NCI-H2227 treated with DMSO at 0.1 percent for 48 hours (cell line): ENCODE measurements around the gene FBLN1.
"Not testable (repeated sequence)": the region's sequence is repeated elsewhere in the genome, so short reads cannot be mapped to it uniquely, and the experiment has no call there.

ENCODE experiments used
- DNase-seq: peaks from one replicate; lab custom pipeline; 2025; lab: John Stamatoyannopoulos, UW

Gene FBLN1

DNA sequence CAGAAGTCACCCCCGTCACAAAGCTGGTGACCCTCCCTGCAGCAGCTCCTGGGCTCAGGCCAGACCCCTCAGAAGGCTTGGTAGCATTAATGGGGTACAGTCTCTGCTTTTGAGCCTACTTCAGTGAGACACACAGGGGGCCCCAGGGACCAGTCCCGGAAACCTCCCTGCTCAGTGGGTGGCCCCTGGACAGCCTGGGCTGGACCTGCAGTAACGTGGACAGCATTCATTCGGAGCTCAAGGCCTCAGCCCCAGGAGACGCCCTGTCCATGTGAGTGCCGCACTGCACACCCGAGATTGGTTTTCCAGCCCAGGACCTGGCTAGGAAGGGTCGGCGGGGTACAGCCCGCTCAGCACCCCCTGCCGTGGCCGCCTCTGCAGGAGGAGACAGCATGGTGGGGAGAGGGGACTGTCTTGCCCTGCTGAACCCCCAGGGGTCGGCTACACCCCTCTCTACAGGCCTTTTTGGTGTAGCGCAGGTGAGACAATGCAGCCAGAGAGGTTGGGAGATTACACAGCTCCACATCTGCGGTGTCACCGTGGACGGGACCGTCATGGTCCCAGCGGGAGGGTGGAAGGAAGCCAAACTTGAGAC, 83.4 kb downstream of the FBLN1 start:
- DNase-seq = no peak

DNA sequence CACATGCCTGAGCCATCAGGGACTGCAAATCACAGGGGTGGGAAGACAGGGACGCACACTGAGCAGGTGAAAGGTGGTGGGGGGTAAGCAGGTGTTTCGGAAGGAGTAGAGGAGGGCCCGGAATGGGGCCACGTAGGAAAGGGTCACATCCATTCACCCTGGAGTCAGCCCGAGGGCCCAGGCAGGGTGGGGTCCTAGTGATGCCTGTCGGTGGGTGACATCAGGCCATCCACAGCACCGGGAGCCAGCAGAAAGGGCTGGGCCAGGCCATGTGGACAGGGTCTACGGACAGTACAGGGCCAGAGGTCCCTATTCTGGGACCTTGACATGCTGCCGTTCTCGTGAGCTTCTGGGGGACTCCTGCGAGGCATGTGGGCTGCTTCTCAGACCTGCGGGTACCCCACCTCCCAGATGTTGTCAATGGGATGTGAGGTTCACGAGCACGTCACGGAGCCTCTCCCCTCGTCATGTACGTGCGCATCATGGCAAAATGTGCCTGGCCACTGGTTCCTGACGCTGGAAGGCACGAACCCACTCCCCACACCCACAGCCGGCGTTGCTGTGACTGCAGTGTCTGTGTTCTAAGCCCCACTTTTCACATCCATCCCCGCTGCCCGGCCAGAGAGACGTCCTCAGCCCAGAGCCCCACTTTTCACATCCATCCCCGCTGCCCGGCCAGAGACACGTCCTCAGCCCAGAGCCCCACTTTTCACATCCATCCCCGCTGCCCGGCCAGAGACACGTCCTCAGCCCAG, 84.1 kb downstream of the FBLN1 start:
- no peak for DNase-seq

DNA sequence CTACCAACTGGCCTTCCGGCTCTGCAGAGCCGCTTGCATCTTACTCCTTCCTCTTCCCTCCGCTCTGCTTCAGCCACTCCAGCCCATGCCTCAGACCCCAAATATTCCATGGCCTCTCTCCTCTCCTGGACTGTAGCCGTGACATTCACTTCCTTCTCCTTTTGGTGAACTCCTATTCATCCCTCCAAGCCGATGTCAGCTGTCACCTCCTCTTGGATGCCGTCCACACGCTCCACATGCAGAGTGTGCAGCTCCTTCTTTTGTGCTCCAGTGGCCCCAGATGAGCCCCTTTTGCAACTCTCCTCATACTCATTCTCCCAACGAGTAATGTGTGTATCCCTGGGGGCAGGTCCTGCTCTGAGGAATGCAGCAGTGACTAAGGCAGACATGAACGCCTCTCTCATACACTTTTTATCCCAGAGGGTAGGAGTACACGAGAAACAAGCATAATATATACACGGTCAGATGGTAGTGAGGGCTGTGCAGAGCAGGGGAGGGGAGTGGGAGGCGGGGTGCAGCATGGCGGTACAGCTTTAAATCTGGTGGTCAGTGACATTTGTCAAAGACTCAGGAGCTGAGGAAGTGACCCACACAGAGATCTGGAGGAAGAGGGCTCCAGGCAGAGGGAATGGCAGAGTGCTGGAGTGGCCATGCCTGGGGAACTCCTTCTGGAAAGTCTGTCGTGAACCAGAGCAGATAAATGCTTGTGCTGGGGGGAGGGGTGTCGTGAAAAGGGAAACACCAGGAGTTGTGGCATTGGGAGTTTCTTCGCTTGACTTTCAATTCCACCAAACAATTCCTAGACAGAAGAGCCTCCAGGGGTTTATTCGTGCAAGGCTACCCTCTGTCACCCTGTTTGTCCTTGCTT, 85.2 kb downstream of the FBLN1 start:
- DNase-seq = no peak

DNA sequence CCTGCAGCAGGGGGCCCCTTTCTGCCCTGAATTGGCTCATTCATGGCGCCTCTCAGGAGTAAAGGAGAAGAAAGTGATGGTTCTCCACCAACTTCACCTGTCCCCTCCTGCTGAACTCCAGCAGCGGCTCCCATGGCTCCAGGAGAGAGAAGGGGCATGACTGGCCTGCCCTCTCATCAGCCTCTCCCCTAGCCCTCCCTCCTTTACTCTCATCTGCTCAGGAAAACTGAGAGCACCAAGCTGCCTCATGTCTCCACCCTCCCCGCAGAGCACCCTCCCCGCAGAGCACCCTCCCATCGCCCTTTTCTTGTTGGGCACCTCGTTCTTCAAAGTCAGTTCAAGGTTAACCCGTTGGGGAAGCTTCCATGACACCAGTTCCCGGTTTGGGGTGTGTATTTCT, 86.9 kb downstream of the FBLN1 start:
- DNase-seq = no peak

DNA sequence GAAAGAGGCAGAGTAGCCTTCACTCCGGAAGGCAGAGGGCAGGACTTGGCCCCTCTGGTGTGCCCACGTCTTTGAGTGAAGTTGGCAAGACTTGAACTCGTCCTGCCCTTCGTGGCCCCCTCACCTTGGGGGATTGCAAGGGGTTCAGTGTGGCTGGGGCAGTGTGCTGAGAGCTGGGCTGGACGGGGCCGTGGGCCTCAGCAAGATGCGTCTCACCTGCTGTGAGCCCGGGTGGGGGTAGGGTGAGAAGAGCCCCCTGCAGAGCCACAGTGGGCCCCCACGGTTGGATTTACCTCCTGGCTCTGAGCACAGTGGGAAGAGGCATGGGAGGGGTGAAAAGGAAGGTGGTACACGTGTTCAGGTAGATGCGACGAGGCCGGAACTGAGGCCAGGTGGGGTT, 87.6 kb downstream of the FBLN1 start:
- DNase-seq = no peak

DNA sequence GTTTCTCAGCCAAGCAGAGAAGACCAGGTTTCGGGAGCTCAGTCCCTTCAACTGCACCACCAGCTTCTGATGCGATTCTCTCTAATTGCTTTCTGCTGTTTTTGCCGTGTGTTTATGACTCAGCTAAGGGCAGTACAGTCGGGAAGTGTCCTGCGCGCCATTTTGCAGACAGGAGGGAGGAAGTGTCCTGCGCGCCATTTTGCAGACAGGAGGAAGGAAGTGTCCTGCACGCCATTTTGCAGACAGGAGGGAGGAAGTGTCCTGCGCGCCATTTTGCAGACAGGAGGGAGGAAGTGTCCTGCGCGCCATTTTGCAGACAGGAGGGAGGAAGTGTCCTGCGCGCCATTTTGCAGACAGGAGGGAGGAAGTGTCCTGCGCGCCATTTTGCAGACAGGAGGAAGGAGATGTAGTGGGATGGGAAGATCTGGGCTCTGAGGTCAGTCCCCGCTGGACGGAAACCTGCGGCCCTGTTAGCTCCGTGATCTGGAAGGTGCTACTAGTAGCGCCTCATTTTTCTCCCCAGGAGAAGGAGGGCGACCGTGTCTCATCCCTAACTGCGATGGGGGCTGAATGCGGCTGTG, 89.0 kb downstream of the FBLN1 start:
- not testable (repeated sequence) for DNase-seq

DNA sequence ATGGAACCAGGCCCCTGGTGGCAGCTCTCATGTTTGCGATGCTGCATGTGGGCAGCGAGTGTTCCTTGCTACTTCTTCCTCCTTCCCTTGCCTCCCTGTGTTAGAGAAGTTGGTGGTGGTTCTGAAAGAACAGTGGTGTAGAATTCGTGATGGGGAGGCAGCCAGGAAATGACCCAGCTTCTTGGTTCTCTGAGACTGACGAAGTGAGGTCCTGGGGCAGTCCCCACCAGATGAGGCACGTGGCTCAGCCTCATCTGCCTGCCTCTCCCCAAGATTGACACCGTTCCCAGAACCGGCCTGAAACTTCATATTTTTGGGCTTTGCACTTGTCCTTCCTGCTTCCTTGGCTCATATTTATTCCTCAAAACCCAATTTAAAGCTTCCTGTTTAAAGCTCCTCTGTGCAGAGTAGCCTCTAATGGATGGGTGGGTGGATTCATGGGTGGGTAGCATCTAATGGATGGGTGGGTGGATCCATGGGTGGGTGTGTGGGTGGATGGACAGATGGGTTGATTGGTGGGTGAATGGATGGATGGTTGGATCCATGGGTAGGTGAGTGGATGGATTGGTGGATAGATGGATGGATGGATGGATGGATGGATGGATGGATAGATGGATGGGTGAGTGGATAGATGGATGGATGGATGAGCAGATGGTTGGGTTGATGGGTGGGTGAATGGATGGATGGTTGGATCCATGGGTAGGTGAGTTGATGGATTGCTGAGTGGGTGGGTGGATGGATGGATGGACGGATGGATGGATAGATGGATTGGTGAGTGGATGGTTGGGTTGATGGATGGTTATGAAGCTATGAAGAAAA, 91.6 kb downstream of the FBLN1 start:
- no peak for DNase-seq

DNA sequence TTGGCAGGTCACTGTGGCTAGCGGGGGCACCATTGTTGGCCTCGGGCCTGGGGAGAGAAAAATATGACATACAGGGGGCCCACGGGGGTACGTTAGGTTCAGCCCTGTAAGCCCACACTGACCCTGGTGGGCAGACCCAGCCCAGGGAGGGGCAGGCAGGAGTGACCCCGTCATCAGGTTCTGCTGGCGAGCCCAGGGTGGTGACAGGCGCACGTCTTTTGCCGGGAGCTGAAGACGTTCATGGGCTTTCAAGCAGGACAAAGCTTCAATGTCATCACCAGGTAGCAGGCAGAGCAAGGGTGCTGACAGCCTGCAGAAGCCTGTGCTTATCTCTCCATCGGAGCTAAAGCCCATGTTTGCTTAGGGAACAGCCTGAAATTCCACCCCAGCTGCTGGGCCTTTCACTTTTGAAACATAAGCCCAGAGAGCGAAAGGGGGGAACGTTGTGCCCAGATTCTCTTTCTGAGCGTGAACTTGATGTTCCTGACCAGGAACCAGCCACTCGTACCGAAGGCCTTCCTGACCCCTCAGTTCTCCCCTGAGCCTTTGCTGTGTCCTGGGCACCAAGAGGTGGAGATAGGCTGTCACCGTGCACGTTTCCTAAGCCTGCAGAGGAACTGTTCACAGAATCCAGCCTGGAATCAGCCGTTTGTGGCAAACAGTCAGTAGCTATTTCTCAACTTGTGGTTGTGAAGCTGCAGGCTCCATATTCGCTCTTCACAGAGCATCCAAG, 94.9 kb downstream of the FBLN1 start:
- DNase-seq = no peak

DNA sequence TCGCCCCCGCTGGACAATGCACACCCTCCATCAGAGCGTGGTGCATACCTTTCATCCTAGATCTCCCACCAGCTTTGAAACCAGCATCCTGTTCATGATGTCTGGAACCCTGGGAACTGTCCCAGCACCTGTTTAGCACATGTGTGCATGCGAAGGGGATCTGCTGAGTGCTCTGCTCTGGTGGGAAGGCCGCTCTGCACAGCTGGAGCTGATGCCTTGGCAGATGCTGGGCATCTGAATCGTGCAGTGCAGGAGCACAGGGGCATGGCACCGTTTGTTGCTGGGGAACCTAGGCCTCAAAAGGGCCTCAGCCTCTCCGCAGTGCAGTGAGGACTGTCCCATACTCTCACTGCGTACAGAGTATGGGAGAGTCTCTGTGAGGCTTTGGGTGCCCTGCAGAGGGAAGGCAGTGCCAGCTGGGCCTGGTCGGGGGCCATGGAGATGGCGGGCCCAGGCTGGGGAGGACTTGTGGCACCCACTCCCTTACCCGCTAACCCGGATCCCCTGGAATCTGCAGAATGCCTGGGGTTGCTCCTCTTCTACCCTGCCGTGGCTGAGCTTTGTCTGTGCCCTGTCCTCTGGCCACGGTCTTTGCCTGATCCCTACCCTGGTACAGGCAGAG, 96.0 kb downstream of the FBLN1 start:
- DNase-seq = no peak

DNA sequence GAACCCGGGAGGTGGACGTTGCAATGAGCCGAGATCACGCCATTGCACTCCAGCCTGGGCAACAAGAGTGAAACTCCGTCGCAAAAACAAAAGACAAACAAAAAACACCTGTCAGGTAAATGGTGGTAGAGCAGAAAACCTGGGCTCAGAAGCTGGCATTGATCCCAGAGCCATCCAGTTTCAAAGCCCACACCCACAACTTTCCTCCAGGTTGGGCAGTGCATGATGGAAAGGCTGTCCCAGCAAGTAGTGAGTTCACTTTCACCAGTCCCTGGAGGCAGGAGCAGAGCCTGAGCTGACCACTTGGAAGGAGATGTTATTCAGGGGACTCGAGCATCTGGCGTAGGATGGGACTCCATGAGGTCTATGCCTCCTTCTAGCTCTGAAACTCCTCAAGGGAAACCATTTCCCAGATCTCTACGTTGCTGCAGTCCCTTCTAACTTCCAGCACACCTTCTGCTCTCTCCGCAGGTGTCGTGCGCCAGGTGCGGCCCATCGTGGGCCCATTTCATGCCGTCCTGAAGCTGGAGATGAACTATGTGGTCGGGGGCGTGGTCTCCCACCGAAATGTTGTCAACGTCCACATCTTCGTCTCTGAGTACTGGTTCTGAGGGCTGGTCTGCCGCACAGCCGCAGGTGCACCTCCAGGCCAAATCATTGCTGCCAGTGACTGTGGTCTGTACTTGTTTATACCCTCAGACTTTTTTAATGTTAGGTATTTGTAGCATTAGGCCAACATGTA, 97.3 kb downstream of the FBLN1 start:
- DNase-seq = no peak

DNA sequence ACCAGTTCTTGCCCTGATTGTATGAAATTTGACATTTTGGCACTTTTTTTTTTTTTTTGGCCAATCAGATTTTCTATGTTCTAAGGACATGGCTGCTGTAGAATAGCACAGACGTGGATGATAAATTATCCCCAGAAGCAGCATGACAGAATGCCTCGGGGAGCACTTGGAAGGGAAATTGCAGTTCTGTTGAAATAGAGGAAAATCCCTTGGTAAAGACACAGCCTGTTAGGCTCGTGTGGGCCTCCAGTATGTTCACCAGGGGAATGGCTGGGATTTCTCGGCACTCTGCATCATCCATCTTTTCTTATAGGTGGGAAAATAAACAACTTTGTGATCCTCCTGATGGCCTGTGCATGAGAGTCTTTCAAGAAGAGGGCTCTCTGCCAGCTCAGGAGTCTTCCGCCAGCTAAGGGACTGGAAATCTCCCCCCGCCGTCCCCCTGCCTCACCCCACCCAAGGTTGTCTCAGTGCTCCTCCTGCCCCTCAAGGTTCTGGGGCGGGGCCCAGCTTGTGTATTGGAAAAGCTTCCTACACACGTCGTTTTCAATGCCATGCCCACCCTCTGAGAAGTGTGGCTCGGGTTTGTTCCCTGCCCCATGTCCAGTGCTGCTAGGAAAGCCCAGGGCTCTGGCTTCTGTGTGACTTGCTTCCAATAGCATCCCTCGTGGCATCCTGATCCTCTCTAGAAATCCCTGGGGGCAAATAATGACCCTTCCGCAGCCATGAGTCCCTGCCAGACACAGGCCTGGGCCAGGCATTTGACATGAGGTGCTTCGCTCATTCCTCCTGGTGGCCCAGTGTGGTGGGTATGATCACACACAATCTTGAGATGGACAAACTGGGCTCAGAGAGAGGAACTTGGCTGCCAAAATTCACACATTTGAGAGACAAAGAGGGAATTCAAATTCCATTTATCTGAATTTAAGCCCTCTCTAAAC, 98.4 kb downstream of the FBLN1 start:
- DNase-seq = no peak

DNA sequence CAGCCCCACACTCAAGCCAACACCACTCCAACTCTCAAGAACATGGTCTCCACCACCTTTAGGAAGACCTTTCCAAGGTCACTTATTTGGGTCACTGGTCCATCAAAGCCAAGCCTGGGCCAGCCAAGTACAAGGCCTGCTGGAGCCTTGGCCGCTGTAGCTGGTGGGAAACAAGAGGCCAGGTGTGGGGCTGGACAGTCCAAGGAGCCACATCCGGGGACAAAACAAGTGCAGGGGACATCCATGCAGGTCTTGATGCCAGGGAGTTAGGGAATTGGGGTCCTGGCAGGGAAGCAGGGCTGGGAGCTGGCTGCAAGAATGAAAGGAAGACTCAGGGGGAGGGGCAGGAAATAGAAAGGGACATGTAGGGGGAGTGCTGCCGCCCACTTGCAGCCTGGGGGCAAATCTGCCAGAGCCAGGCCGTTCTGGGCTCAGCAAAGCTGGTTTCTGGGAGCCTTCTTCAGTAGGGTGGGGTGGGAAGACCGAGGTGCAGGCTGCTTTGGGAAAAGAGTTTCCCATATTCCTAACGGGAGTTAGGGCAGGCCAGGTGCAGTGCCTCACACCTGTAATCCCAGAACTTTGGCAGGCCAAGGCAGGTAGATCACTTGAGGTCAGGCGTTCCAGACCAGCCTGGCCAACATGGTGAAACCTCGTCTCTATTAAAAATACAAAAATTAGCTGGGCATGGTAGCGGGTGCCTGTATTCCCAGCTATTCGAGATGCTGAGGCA, 99.5 kb downstream of the FBLN1 start:
- no peak for DNase-seq

DNA sequence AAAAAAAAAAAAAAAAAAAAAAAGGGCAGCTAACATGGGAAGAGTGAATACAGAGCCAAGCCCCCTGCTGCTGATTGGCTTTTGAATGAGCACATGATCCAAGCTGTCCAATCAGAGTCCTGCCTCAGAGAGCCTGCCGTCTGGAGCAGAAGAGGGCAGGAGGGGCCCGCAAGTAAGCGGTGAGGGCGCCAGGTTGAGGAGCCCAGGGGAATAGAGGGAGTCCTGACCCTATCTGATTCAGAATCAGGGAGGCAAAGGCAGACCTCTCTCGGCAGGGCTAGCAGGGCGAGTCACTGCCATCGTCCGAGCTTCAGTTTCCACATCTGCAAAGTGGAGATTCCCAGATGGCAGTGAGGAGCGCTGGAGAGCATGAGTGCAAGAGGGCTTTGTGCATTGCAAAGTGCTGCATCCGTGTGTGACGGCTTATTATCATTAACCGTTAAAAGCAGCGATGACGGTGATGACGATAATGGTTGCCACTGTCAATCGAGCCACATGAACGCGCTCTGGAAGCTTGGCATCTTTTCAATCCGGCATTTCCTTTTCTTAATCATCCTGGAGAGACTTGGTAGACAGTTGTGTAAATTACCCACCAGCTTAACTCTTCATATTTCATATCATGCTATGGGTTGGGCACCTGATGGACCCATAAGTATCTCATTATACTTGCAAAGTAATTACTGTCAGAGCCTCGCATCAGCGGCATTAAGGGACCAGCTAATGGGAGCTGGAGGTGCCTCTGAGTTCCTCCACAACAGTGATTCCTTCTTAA, 100.3 kb downstream of the FBLN1 start:
- peak; percentile 77 for DNase-seq

DNA sequence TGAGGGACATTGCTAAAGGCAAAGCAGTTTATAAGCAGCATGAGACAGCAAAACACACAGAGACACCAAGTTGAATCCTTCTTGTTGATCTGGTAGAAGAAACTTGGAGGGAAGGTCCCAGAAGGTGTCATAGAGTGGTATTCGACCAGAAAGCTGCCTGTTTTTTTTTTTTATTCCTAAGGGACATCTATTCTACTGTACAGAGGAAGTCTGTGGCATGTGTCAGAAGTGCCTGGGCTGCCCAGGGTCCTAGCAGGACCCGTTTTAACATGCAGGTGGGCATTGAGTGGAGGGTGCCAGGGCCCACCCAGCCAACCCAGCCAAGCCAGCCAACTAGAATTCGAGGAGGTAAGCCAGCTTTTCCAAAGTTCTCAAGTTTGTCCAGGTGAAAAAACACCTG, 100.9 kb downstream of the FBLN1 start:
- no peak for DNase-seq

DNA sequence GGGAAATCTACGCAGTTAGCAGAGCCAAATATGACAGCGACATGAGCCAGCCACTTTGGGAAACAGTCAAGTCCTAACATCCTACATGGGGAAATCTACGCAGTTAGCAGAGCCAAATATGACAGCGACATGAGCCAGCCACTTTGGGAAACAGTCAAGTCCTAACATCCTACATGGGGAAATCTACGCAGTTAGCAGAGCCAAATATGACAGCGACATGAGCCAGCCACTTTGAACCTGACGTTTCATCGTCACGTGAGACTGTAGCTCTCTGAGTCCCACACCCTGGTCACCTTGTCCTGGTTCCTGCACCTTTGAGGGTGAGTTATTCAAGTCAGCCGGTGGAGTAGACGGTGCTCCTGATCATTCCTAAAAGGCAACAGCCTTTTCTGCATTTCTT, 105.4 kb downstream of the FBLN1 start:
- DNase-seq = not testable (repeated sequence)

DNA sequence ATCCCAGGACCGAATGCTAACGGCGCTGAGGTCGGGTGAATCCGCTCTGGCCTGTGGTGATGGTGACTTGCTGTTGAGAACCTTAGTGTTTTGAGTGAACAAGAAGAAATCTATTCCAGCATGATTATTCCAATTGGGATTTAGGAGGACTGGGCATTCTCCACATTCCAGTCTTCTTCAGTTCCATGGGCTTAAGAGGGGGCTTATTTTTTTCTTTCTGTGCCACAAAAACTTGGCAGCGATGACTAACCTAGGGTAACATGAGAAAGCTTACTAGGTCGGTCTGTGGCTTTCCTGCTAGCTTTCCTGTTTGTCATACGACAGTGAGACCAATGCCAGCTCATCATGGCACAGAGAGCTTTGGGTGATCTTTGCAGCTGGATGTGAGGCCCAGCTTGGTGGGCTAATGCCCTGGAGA, 106.1 kb downstream of the FBLN1 start:
- no peak for DNase-seq

DNA sequence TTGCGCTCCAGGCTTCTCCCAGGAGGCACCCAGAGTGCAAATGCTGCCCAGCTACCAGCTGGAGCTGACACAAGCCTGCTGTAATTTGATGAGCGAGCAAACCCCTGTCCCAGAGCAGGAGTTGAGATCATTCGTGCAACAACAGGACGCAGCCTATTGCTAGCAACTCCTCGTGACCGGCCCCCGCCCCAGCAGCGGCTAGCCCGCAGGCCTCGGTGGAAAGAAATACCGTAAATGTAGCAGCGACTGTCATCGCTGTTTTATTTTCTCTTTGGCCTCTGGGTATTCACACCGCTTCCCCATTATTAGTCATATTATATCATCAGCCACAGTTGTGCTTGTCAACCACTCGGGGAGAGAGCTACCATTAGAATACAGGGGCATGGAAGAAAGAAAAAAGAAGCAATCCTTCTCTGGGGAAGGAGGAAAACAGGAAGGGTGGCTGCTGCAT, 109.8 kb downstream of the FBLN1 start:
- DNase-seq = no peak
